Esophagus (tissue), 2 donors: ENCODE measurements around the gene TRAF7. TPM values are rescaled to one million over a fixed set of nuclear protein-coding genes. Genes with fewer than 3 reads are reported as not detected.
"Not testable (repeated sequence)": the region's sequence is repeated elsewhere in the genome, so short reads cannot be mapped to it uniquely, and the experiment has no call there.

Experiments used
- H3K27ac ChIP-seq, 2 donors: one replicate each; pipeline ENCODE4 v1.5.1; 2013; ENCODE audit warnings: low read depth in 2 of 2, mild to moderate bottlenecking in 2 of 2, inconsistent platforms in 1 of 2, low read length in 1 of 2, moderate library complexity in 1 of 2
- H3K27me3 ChIP-seq, 2 donors: one replicate each; pipeline ENCODE4 v1.6.1; 2013; ENCODE audit warnings: low read length in 2 of 2, control low read depth in 1 of 2, mild to moderate bottlenecking in 1 of 2; ENCODE audit not compliant: insufficient read depth in 2 of 2, control insufficient read depth in 1 of 2
- H3K36me3 ChIP-seq, 2 donors: one replicate each; pipeline ENCODE4 v1.6.1; 2013; ENCODE audit warnings: low read length in 1 of 2; ENCODE audit not compliant: control insufficient read depth in 2 of 2, insufficient read depth in 2 of 2
- H3K4me1 ChIP-seq, 2 donors: one replicate each; pipeline ENCODE4 v1.6.1; 2013; ENCODE audit warnings: low read length in 1 of 2; ENCODE audit not compliant: control insufficient read depth in 2 of 2, insufficient read depth in 2 of 2
- H3K4me3 ChIP-seq, 2 donors: one replicate each; pipeline ENCODE4 v1.5.1; 2013; ENCODE audit warnings: low read length in 2 of 2, mild to moderate bottlenecking in 2 of 2, low read depth in 1 of 2, moderate library complexity in 1 of 2
- H3K9me3 ChIP-seq, 2 donors: one replicate each; pipeline ENCODE4 v1.6.1; 2013; ENCODE audit warnings: mild to moderate bottlenecking in 2 of 2, low read depth in 1 of 2, low read length in 1 of 2, moderate library complexity in 1 of 2; ENCODE audit not compliant: control insufficient read depth in 2 of 2, insufficient read depth in 1 of 2
- WGBS, 2 donors: extraction: QIAGEN DNeasy Blood & Tissue Kit; methylation state at CpG; one replicate each; pipeline ENCODE4 v1.1.7; 2013; 5-methylcytosine and 5-hydroxymethylcytosine counted together
- polyA plus RNA-seq, 2 donors: library from polyadenylated mRNA; stranded (reverse); fragments of 200-250 nt; gene quantifications; one replicate each; pipeline ENCODE4 v1.2.3, GENCODE V29; 2013
- donor health status: healthy with polysubstance abuse.
- donor health status: Bipolar disorder and iron deficiency.

Gene TRAF7
- polyA plus RNA-seq = 10 to 100 TPM; 40.1 to 41.5 TPM

GRCh38 chr16:2155091-2155950, at the start of gene TRAF7:
Gene TRAF7, plus strand, starts transcription at chr16:2155782. Its CDS starts 8,139 bp downstream, at chr16:2163921.
- peaks cover 0 to 11% of the 10 kb centered on the region in 2 donors for H3K36me3 ChIP-seq
- H3K4me3 ChIP-seq = peak within 1 kb of the TSS; percentile 91 to 95
- peak within 1 kb of the TSS; percentile 82 to 93 for H3K27ac ChIP-seq
- WGBS, 2 donors = 0% methylated on average over 79 to 94 of the region's 94 CpGs
- peaks cover 42 to 56% of the 10 kb centered on the region in 2 donors for H3K4me1 ChIP-seq
- no peaks in the 10 kb centered on the region for H3K27me3 ChIP-seq
- H3K9me3 ChIP-seq = no peaks in the 10 kb centered on the region

- WGBS, 2 donors = 92 to 95% methylated on average over 38 of the region's 38 CpGs
- H3K36me3 ChIP-seq = peaks cover 3 to 56% of the 10 kb centered on the region in 2 donors
- H3K4me1 ChIP-seq, H3K27me3 ChIP-seq, H3K9me3 ChIP-seq, H3K27ac ChIP-seq, H3K4me3 ChIP-seq: not testable (repeated sequence)
Measured at GRCh38 chr16:2106211-2106610, 49.4 kb upstream of the TRAF7 start.

- not testable (repeated sequence) for H3K4me1 ChIP-seq, H3K27ac ChIP-seq, H3K4me3 ChIP-seq, H3K27me3 ChIP-seq, H3K9me3 ChIP-seq
- H3K36me3 ChIP-seq = peaks cover 7 to 57% of the 10 kb centered on the region in 2 donors
- WGBS, 2 donors = 74 to 82% methylated on average over 16 to 17 of the region's 17 CpGs
Measured at GRCh38 chr16:2107121-2107790, 48.3 kb upstream of the TRAF7 start.

GRCh38 chr16:2107791-2108125, 47.8 kb upstream of the TRAF7 start:
- H3K27ac ChIP-seq, H3K4me3 ChIP-seq, H3K27me3 ChIP-seq, H3K9me3 ChIP-seq, H3K4me1 ChIP-seq: not testable (repeated sequence)
- H3K36me3 ChIP-seq = peaks cover 7 to 55% of the 10 kb centered on the region in 2 donors
- WGBS, 2 donors = 94% methylated on average over 20 to 23 of the region's 23 CpGs

- H3K27ac ChIP-seq, H3K27me3 ChIP-seq, H3K4me1 ChIP-seq, H3K9me3 ChIP-seq, H3K4me3 ChIP-seq: not testable (repeated sequence)
- peaks cover 7 to 51% of the 10 kb centered on the region in 2 donors for H3K36me3 ChIP-seq
- WGBS, 2 donors = 96% methylated on average over 70 to 73 of the region's 73 CpGs
Measured at GRCh38 chr16:2108446-2109270, 46.9 kb upstream of the TRAF7 start.

GRCh38 chr16:2109271-2109580, 46.4 kb upstream of the TRAF7 start:
- H3K4me1 ChIP-seq, H3K4me3 ChIP-seq, H3K27me3 ChIP-seq, H3K27ac ChIP-seq, H3K9me3 ChIP-seq: not testable (repeated sequence)
- H3K36me3 ChIP-seq = peaks cover 7 to 56% of the 10 kb centered on the region in 2 donors
- WGBS, 2 donors = 90 to 93% methylated on average over 24 to 25 of the region's 25 CpGs

- H3K4me3 ChIP-seq, H3K27me3 ChIP-seq, H3K9me3 ChIP-seq, H3K27ac ChIP-seq, H3K4me1 ChIP-seq: not testable (repeated sequence)
- peaks cover 7 to 58% of the 10 kb centered on the region in 2 donors for H3K36me3 ChIP-seq
- 90 to 92% methylated on average over 15 to 23 of the region's 23 CpGs for WGBS, 2 donors
Measured at GRCh38 chr16:2109872-2110271, 45.7 kb upstream of the TRAF7 start.

GRCh38 chr16:2110332-2111008, 45.1 kb upstream of the TRAF7 start:
- H3K27me3 ChIP-seq, H3K9me3 ChIP-seq, H3K4me1 ChIP-seq, H3K4me3 ChIP-seq, H3K27ac ChIP-seq: not testable (repeated sequence)
- 90% methylated on average over 40 to 43 of the region's 43 CpGs for WGBS, 2 donors
- H3K36me3 ChIP-seq = peaks cover 7 to 56% of the 10 kb centered on the region in 2 donors

- H3K9me3 ChIP-seq, H3K4me3 ChIP-seq, H3K27ac ChIP-seq, H3K27me3 ChIP-seq, H3K4me1 ChIP-seq: not testable (repeated sequence)
- H3K36me3 ChIP-seq = peaks cover 7 to 52% of the 10 kb centered on the region in 2 donors
- 94 to 95% methylated on average over 34 to 36 of the region's 36 CpGs for whole genome bisulfite sequencing, 2 donors
Measured at GRCh38 chr16:2111009-2111353, 44.6 kb upstream of the TRAF7 start.
